Measurements from ENCODE around the gene FADS1.

Gene FADS1

DNA sequence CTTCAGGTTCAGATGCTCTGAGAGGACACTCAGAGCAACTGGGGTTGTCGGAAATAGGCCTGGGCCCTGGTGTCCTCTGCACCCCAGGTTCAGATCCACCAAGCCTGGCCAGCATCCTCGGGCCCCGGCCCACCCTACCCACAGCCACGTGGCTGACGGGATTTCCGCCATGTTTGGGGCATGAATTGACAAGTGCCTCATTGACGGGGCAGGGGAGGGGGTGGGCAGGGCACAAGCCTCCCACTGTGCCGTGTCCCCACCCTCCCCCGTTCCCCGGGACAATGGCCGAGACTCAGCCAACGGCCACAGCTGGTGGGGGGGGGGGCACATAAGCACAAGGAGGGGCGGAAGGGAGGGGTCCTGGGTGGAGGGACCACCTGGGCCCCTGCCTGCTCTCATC is 55.9 kb downstream of the FADS1 start:
- DNase-seq (ENCODE audit: low read depth) = no peak

DNA sequence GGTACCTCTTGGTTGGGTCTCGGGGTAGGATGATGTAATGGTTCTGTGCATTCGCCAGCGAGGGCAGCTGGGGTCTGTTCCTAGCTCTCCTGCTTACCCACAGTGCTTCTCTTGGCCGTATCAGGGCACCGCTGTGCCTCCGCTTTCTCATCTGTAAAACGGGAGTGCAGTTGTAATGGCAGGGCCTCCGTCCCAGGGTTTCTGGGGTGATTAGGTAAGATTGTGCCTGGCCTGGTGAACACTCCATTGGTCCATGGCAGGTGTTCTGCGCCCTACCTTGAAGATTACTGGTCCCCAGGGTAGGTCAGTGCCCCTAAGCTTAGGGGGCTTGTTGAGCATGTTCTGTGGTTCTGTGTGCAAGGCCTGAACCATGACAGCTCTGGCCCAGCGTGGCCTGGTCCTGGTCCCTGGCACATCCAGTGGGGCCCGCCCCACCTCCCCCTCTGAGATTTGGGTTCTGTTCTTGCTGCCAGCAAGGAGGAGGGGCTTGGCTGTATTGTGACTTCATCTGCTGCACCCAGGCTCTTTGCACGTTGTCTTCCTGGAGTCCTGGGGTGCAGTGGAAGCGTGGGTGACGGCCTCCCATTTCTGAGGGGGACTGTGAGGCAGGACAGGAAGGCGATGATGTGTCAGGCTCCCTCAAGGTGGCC is 59.5 kb downstream of the FADS1 start:
- no peak for DNase-seq (ENCODE audit: low read depth)

DNA sequence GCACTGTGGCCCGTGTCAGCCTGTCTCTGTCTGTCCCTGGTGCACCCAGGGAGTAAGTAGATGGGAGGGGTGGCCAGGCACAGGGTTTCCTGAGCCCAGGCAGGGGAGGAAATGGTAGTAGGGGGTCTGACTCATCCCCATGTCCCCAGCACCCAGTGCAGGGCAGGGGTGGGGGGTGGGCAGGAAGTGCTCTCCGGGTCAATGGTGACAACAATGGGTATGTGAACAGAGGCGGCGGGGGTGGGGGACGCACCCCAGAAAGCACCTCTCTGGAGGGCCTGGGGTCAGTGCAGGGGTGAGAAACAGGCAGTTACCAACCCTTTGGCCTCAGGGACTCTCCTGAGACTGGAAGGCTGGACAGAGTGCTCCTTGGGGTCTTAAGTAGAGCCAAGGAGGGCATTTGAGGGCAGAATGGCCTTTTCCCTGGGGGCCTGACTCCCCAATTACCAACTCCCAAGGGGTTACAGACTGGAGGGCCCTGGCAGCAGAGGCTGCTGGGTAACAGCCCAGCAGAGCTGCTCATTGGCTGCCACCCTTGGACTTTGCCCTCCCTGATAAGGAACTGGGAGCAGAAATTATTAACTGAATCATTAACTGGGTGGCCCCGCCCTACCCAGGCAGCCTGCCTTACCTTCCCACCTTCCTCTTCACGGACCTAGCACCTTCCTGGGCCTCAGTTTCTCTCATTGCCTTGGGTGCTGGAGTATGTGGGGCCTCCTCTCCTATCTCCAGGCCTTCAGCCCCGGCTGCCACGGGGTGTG is 60.2 kb downstream of the FADS1 start:
- no peak for DNase-seq (ENCODE audit: low read depth)

DNA sequence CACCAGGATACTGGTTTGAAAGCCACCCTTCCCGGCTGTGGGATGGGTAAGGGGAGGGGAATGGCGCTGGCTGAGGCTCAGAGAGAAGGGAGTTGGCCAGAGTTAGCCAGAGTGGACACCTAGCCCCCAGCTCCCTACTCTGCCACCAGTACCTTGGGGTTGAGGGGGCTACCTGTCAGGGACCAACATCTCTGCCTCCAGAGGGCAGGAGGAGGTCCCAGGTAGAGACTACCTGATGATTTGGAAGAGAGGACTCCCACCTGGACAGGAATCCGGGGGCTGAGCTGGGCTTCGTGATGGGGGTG is 60.7 kb downstream of the FADS1 start:
- no peak for DNase-seq (ENCODE audit: low read depth)

- DNase-seq (ENCODE audit: low read depth) = no peak
These were observed 62.0 kb downstream of the FADS1 start for GRCh38 chr11:61754534-61755482.

DNA sequence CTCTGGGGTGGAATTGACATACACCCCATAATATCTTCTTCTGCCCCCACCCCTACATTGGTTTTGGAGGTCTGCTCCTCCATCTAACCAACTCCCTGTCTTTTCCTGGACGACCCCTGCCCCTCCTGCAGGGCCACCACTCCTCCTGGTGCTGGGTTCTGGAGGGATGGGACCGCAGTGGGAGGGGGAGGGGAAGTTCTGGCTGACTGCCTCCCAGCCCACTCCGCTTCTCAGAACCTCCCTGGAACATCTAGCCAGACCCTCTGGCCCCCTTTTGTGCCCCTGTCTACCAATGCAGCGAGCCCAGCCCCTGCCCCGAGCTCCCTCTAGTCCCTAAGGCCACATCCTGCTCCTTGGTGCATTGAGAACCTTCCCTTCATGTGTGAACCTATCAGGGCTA is 63.1 kb downstream of the FADS1 start:
- no peak for DNase-seq (ENCODE audit: low read depth)

GRCh38 chr11:61752925-61753521 is 63.8 kb downstream of the FADS1 start:
- no peak for DNase-seq (ENCODE audit: low read depth)

GRCh38 chr11:61752117-61752924 is 64.5 kb downstream of the FADS1 start, which contains the start of gene MYRF:
Gene MYRF (plus strand): TSS chr11:61752636. CDS start chr11:61752745, 109 bp downstream.
- DNase-seq (ENCODE audit: low read depth) = peak; percentile 38

DNA sequence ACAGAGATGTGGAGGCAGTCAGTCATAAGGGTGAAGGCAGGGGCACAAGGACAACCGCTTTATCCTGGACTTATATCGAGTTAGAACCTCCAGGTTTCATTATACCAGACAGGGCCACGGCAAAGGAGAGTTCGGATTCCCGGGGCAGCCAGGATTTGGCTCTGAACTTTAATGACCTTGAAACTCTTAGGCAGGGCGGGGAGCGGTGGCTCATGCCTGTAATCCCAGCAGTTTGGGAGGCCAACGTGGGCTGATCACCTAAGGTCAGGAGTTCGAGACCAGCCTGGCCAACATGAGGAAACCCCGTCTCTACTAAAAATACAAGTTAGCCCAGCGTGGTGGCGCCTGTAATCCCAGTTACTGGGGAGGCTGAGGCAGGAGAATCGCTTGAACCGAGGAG is 65.4 kb downstream of the FADS1 start:
- no peak for DNase-seq (ENCODE audit: low read depth)

GRCh38 chr11:61750631-61751273 is 66.1 kb downstream of the FADS1 start:
- no peak for DNase-seq (ENCODE audit: low read depth)
